ENCODE measurements around the gene PLEKHG4B.
"Not testable (repeated sequence)": the region's sequence is repeated elsewhere in the genome, so short reads cannot be mapped to it uniquely, and the experiment has no call there.

PLEKHG4B gene

DNA sequence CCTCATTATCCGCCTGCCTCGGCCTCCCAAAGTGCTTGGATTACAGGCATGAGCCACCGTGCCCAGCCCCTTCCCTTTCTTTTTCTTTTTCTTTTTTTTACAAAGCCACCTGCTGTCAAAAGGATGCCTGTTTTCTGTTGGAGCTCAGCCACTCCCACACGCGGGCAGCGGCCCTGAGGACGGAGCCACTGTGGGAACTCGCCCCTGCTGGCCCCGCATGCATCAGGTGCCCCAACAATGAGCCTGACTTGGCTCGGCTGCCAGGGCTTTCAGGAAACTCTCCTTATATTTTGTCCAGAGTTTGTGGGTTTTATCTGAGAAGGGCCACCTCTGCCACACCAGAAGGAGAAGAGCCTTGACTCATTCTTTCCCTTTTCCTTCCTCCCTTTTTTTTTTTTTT, 62.3 kb downstream of the PLEKHG4B start:
- H3K27ac ChIP-seq = no peak overlapping the region
- no peak for DNase-seq (ENCODE audit: low read depth, low spot score)

DNA sequence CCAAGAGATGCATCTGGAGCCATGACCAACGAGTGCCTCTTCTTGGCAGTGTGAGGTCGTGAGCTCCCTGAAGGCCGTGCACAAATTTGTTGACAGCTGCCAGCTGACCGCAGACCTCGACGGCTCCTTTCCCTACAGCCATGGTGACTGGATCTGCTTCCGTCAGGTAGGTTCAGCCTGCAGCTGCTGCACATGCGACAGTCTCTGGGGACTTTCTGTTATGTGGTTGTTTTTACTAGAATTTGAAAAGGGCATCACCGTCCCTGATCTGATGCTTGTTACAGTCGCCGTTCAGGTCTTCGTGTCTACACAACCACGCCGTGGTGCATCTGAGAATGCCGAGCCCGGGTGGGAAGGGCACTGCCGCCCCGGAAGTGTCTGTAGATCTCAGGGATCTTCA, 62.9 kb downstream of the PLEKHG4B start:
- H3K27ac ChIP-seq = no peak overlapping the region
- no peak for DNase-seq (ENCODE audit: low read depth, low spot score)

DNA sequence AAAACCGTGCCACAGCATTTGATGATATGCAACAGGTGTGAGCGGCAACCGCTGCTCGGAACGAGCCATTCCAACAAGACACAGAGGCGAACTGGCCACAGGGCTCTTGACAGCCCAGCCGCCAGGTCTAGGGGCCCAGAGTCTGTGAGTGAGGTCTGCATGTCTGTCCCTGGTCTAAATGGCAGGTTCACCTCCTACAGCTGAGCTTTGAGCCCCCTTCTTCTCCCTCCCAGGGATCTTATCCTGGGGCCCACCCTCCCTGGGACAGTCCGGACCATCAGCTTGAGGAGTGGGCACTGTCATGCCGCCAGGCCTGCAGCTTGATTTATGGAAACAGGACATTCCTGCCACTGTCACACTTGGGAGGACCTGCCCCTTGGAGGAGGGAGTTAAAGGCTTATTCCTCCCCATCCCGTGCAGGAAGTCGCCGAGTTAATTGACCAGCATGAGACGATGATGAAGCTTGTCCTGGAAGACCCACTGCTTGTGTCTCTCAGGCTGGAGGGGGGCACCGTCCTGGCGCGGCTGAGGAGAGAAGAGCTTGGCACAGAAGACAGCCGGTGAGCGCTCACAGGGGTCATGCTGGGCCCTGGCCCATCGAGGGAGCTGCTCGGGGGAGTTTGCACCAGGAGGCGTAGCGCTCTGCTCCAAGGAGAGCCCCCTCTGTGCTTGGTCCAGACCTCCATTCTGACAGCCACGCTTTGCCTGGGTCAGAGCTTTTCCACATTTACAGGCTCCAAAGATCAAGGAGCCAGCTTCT, 63.9 kb downstream of the PLEKHG4B start:
- DNase-seq (ENCODE audit: low read depth, low spot score) = no peak
- no peak overlapping the region for H3K27ac ChIP-seq

DNA sequence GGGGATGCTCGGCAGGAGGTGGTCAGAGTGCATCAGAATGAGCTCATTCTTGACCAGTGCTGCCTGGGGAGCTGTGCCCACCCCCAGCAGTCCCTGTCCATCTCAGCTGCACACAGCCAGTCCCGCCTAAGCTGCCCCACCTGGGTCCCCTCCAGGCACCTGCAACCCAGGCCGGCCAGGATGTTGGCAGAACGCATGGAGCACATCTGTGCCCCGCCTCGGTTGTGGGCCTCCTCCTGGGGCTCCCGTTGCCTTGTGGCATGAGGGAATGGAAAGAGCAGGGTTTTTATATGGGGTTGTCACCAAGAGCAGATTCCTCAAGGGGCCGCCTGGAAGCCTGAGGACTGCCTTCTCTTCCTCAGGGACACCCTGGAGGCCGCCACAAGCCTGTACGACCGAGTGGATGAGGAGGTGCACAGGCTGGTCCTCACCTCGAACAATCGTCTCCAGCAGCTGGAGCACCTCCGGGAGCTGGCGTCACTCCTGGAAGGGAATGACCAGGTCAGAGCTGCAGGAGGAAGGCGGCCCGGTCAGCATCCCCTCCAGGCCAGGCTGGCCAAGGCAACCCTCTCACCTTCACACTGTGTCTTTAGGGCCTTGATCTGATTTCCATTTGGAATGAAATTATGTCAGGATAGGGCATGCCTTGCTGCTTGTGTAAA, 64.6 kb downstream of the PLEKHG4B start:
- no peak for DNase-seq (ENCODE audit: low read depth, low spot score)
- no peak overlapping the region for H3K27ac ChIP-seq

DNA sequence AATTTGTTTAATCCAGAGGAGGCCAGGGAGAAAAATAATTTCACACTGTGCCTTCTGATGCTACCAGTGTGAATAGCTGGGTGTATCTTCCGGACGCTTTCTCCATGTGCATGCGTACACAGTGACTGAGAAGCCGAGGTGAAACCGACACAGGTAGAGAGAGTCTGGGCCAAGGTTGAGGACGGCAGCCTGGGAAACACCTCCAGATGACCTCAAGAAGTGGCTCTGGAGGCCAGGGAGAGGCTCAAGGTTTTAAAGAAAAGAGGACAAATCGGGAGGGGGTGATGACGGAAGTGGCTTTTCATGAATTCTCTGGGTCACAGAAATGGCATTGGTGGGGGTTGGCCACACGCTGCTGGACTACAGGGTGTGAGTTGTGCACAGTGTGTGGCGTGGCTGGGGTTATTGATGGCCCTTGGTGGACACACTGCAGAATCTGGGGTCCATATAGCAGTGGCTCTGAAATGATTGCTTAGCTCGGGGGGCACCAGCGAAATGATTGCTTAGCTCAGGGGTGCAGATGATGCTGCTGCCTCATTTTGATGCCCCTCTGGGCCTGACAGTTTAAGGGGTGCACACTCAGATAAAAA, 65.3 kb downstream of the PLEKHG4B start:
- DNase-seq (ENCODE audit: low read depth, low spot score) = no peak
- H3K27ac ChIP-seq = no peak overlapping the region

DNA sequence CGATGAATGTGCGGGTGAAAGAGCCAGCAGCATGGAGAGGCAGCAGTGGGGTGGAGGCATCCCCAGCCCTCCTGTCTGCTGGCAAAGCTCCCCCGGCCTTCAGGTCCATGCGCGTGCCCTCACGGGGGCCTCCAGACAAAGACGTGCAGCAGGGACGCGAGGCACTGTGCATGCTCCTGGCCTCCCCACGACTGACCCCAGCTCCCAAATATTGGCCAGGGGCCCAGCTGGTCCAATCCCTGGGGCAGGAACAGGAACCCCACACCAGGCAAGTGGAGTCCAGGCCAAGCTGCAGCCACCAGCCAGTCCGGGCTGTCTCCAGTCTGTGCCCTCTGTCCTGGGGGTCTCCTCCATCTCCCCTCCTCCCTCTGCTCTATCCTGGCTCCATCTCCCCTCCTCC, 65.8 kb downstream of the PLEKHG4B start:
- no peak overlapping the region for H3K27ac ChIP-seq
- no peak for DNase-seq (ENCODE audit: low read depth, low spot score)

DNA sequence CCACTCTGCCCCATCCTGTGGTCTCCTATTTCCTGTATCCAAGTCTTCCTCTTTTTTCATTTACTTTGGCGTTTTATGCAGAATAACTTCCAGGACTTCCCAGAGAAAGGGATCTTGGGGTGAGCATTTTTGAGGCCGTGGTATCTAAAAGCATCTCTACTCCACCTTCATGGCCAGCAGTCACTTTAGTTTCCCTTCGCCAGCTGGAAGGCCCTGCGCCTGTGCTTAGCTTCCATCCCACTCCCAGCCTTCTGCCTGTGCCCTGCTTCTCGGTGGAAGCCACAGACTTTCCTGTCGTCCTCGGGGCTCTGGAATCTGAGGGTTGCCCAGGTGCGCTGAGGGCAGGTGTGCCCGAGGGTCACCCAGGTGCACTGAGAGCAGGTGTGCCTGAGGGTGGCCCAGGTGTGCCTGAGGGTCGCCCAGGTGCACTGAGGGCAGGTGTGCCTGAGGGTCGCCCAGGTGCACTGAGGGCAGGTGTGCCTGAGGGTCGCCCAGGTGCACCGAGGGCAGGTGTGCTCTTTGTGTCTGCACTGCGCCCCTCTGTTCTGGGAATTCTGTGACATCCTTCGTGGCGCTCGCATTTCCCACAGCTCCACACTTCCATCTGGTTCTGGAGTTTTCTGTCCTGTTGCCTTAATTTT, 67.0 kb downstream of the PLEKHG4B start:
- no peak overlapping the region for H3K27ac ChIP-seq
- no peak for DNase-seq (ENCODE audit: low read depth, low spot score)

DNA sequence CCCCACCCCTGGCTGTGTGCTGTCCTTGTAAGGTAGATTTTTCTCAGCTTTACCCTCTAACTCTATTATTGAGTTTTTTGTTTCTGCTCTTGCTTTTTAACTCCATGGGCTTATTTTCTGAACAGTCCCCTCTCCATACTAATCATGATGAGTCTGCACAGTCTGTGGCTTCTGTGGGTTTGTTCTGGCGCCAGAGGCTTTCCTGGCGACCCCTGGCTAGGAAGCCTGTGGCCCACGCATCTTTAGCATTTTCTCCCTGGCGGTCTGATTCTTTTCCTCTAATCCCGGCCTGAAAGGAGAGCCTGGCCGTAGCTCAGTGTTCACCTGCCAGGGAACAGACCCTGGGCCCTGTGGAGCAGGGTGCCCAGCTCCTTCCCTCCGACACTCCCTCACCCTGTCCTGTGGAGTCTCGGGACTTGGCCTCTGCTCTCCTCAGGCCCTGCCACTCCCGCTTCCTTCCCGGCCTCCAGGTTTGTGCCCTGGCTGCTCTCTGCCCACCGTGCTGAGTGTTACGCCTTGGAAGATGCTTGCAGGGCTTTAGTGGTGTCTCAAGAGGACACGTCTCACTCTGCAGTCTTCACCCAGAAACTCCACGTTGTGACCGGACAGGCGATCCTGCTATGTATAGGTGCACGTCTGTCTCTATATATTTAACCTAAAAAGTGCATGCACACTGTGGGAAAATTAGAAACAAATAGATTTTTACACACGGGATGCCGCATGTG, 67.6 kb downstream of the PLEKHG4B start:
- DNase-seq (ENCODE audit: low read depth, low spot score) = no peak
- H3K27ac ChIP-seq = no peak overlapping the region

DNA sequence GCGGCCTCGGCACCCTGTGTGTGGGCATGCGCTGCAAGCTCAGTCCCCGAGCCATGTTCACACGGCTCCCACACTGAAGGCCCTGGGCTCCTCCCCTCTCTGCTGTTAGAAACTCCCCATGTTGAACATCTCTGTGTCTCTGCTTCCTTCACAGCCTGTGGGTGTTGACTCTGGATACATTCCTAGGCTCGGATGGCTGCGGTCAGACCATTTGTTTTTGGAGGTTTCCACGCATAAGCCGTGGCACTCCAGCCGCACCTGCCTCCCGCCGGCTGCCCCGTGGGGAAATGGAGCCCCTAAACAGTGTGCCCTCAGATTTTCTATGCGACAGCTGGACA, 68.2 kb downstream of the PLEKHG4B start:
- H3K27ac ChIP-seq = no peak overlapping the region

DNA sequence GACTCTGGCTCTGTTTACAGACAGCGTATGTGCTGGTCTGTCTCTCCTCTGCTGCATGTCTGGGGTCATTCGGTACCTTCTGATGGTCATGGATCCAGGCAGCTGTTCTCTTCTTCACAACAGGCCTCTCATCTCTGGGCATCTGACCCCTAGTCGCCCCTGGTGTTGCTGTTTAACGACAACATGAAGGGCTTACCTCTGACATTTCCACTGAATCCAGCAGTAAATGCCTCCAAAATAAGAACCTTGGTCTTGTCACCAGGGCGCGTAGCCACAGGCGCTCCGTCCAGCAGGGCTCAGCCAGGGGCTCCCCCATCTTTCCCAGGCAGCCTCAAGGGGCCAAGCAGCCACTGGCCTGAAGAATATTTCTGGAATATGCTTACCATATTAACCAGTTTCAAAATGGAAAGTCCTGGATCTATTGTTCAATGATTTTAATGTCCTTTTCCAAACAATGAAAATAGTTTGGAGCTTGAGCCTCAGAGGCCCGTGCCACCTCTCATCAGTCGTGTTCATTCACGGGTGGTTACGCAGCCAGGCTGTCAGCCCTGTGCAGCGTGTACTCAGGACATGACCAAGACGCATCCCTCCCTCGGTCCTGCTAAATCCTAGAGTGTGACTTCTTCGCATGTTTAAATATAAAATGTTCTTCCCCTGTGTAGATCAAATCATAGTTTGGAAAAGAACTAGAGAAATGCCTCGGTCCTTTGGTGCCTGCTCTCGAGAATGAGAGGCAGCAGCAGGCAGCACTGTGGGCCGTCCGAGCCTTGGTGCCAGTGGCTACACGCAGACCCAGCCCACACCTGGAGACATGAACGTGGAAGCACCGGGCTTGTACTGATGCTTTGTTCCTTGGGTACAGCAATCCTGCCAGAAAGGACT, 69.2 kb downstream of the PLEKHG4B start:
- no peak overlapping the region for H3K27ac ChIP-seq
- no peak for DNase-seq (ENCODE audit: low read depth, low spot score)

More for the DNA sequence above, 68.2 kb downstream of the PLEKHG4B start:
- no peak for DNase-seq (ENCODE audit: low read depth, low spot score)

DNA sequence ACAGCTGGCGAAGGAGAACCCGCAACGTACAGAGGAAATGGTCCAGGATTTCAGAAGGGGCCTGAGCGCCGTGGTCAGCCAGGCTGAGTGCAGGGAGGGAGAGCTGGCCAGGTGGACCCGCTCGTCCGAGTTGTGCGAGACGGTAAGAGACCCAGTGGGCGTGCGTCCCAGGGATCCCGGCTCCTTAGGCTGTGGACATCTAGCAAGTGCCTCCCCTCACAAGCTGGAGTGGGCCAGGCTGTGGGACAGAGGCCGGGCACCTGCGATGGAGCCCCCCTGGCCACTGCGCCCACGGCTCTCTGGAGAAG, 69.8 kb downstream of the PLEKHG4B start:
- DNase-seq (ENCODE audit: low read depth, low spot score) = no peak
- no peak overlapping the region for H3K27ac ChIP-seq

DNA sequence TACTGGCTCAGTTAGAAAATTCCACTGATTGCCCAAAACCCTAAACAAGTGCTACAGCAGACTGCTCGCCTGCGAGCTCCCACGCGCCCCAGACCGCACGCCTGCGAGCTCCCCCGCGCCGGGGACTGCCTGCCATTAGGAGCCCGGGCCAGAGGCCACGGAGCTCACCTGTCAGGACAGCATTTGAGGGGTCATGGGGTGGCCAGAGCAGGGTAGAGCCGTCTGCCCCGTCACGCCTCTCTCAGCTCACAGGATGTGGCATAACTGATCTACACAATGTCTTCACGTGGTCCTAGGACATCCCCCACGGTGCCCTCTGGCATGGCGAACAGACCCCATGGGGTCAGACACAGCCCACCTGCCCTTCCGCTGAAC, 70.2 kb downstream of the PLEKHG4B start:
- DNase-seq (ENCODE audit: low read depth, low spot score) = no peak
- no peak overlapping the region for H3K27ac ChIP-seq

DNA sequence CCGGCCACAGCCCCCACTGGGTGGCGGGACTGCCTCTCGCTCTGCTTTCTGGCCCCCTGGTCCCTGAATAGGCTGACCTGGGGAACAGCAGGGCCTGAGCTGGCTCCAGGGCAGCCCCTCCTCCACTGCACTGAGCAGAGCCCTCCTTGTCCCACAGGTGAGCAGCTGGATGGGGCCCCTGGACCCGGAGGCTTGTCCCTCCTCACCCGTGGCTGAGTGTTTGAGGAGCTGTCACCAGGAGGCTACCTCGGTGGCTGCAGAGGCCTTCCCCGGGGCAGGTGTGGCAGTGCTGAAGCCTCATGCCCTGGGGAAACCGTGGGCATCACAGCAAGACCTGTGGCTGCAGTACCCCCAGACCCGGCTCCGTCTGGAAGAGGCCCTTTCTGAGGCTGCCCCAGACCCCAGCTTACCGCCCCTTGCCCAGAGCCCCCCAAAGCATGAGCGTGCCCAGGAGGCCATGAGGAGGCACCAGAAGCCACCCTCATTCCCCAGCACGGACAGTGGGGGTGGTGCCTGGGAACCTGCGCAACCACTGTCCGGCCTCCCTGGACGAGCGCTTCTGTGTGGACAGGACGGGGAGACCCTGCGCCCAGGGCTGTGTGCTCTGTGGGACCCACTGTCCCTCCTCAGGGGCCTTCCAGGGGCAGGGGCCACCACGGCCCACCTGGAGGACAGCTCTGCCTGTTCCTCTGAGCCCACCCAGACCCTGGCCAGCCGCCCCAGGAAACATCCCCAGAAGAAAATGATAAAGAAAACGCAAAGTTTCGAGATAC, 70.8 kb downstream of the PLEKHG4B start:
- H3K27ac ChIP-seq = no peak overlapping the region
- DNase-seq (ENCODE audit: low read depth, low spot score) = no peak

DNA sequence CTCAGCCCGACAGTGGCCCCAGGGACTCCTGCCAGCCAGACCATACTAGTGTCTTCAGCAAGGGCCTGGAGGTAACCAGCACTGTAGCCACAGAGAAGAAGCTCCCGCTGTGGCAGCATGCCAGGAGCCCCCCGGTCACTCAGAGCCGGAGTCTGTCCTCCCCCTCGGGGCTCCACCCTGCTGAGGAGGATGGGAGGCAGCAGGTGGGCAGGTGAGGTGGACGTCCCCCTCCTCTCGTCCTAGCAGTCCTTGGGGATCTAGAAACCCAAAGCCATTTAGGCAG, 71.3 kb downstream of the PLEKHG4B start:
- DNase-seq (ENCODE audit: low read depth, low spot score) = no peak
- no peak overlapping the region for H3K27ac ChIP-seq

DNA sequence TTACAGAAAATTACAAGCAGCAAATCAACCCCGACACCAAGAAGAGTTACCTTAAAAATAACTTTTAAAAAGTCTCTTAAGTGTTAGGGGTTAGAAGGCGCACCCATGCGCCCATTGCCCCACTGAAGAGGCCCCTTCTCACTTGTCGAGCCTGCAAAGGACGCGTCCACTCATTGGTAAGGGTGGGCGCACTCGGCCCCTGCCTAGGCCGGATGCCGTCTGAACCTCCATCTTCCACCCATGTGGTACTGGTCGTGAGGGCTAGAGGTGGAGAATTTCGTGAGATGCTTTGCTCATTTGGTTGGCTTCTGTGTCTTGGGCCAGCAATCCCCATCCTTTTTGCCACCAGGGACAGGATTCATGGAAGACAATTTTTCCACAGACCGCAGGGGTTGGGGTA, 71.9 kb downstream of the PLEKHG4B start:
- DNase-seq (ENCODE audit: low read depth, low spot score) = no peak
- H3K27ac ChIP-seq = no peak overlapping the region

DNA sequence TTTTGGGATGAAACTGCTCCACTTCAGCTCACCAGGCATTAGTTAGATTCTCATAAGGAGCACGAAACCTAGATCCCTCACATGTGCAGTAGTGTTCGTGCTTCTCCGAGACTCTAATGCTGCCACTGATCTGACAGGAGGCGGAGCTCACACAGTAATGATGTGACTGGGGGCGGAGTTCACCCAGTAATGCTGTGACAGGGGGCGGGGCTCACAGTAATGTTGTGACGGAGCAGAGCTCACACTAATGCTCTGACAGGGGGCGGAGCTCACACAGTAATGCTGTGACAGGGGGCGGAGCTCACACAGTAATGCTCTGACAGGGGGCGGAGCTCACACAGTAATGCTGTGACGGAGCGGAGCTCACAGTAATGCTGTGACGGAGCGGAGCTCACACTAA, 72.3 kb downstream of the PLEKHG4B start:
- no peak overlapping the region for H3K27ac ChIP-seq
- no peak for DNase-seq (ENCODE audit: low read depth, low spot score)

DNA sequence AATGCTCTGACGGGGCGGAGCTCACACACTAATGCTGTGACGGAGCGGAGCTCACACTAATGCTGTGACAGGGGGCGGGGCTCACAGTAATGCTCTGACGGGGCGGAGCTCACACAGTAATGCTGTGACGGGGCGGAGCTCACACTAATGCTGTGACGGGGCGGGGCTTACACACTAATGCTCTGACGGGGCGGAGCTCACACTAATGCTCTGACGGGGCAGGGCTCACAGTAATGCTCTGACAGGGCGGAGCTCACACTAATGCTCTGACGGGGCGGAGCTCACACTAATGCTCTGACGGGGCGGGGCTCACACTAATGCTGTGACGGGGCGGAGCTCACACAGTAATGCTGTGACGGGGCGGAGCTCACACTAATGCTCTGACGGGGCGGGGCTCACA, 72.8 kb downstream of the PLEKHG4B start:
- H3K27ac ChIP-seq; DNase-seq (ENCODE audit: low read depth, low spot score): not testable (repeated sequence)

DNA sequence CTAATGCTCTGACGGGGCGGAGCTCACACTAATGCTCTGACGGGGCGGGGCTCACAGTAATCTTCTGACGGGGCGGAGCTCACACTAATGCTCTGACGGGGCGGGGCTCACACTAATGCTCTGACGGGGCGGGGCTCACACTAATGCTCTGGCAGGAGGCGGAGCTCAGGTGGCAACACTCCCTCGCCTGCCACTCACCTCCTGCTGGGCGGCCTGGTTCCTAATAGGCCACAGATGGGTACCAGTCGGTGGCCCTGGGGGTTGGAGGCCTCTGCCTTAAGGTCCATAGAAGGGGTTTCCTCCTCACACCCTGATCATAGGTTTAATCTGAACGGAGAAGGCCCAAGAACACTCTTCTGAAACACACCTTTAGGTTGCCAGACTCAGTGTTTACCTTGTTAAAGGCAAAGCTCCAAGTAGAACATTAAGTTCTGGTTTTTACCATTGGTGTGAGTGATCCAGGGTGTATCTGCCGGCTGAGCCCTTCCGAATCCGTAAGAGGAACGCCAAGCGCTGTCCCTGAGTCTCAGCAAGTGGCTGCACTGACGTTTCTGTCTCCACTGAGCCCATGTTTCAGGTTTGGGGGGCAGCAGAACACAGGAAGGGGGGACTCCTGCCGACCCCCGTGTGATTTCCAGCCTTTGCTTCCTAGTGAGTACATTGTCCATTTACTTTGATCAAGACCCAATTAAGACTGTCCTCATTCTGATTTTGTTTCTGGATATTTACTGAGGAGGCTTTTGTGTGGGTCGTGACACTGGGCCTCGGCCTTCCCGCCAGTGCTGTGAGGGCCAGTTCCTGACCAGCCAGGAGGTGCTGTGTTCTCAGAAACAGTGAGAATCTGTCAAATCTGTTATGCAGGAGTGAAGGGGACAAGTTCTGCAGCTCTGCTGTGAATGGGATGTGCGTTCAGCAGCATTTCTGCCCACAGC, 74.7 kb downstream of the PLEKHG4B start:
- H3K27ac ChIP-seq = no peak overlapping the region
- DNase-seq (ENCODE audit: low read depth, low spot score) = no peak

All from epithelial cell of prostate (primary cell).